K562 (cell line): Measurements from ENCODE around the gene SENP7. TPM values are rescaled to one million over a fixed set of nuclear protein-coding genes. Genes with fewer than 3 reads are reported as not detected.
A peak's percentile ranks its signal among the peaks of the same experiment; 100 is the strongest.

Source experiments
- ATAC-seq: fragments of 200-7000 bp; cut with Tn5 transposase; 3 replicates; pipeline ENCODE4 v1.9.1; 2020; ENCODE audit warnings: moderate library complexity
- BruUV-seq: library from RNA; stranded (reverse); fragments of 400-500 nt; replicated peaks from 2 replicates; lab custom pipeline; 2021; lab: Mats Ljungman, UMichigan
- CTCF ChIA-PET: fragments of 300-600 bp; formaldehyde crosslinking; extraction: SDS; loops from one replicate; lab custom pipeline; 2021; ENCODE audit warnings: low intra/inter-chr PET ratio; lab: Yijun Ruan, JAX
- POLR2A ChIA-PET: fragments of 300-600, 350-650 bp; sonication (Branson Sonifier 250); formaldehyde crosslinking; extraction: SDS; loops from one replicate; lab custom pipeline; 2021; ENCODE audit warnings: antibody characterized with exemption, inconsistent platforms; lab: Yijun Ruan, JAX
- DNase-seq, 4 experiments: peaks; one replicate each; pipeline versions ENCODE4 v3.0.0 to v3.0.0-alpha.2; 2011 to 2018; ENCODE audit warnings: low spot score in 3 of 4, mixed read lengths in 3 of 4; ENCODE audit errors: extremely low read depth in 1 of 4
- FAIRE-seq: peaks from 2 replicates; lab custom pipeline; 2011; peaks lifted over from hg19 to GRCh38; lab: Jason Lieb, UNC
- H2AFZ ChIP-seq: 2 replicates; pipeline ENCODE4 v1.6.0; 2011; ENCODE audit warnings: low read depth, low read length, control low read depth, inconsistent platforms
- H3K27ac ChIP-seq: fragments of 200-600 bp; 3 replicates; pipeline ENCODE4 v1.8.0; 2011; ENCODE audit warnings: low read depth, mild to moderate bottlenecking, control low read depth, inconsistent platforms, low read length, moderate library complexity, mixed read lengths; ENCODE audit errors: extremely low read depth
- H3K27me3 ChIP-seq, 2 experiments: fragments of 300-600 bp in 1 of 2; 2 replicates in 1 of 2; 3 replicates in 1 of 2; pipeline versions ENCODE4 v1.6.0 to v1.8.0; 2011; ENCODE audit warnings: inconsistent platforms in 2 of 2, low read length in 2 of 2, mild to moderate bottlenecking in 1 of 2, mixed read lengths in 1 of 2, moderate library complexity in 1 of 2; ENCODE audit not compliant: control insufficient read depth in 2 of 2, insufficient read depth in 2 of 2
- H3K36me3 ChIP-seq: fragments of 300-600 bp; 3 replicates; pipeline ENCODE4 v1.8.0; 2011; ENCODE audit warnings: mild to moderate bottlenecking, low read length, inconsistent platforms; ENCODE audit not compliant: control insufficient read depth, insufficient read depth
- H3K4me1 ChIP-seq, 2 experiments: fragments of 200-600 bp in 1 of 2; replicated peaks in 1 of 2; 2 replicates in 1 of 2; 3 replicates in 1 of 2; pipeline versions ENCODE4 v1.5.1 to v1.8.0; 2011; ENCODE audit warnings: inconsistent platforms in 2 of 2, low read length in 2 of 2, mild to moderate bottlenecking in 1 of 2, mixed read lengths in 1 of 2, moderate library complexity in 1 of 2; ENCODE audit not compliant: control insufficient read depth in 2 of 2, insufficient read depth in 2 of 2
- H3K4me2 ChIP-seq: 2 replicates; pipeline ENCODE4 v1.6.1; 2011; ENCODE audit warnings: low read length, control low read depth, inconsistent platforms, mixed read lengths; ENCODE audit not compliant: insufficient read depth
- H3K4me3 ChIP-seq: fragments of 200-600 bp; sonication (generic), shearing (Covaris generic); 2 replicates; pipeline ENCODE4 v1.5.1; 2016; ENCODE audit warnings: control low read depth, inconsistent platforms
- H3K79me2 ChIP-seq: fragments of 200-600 bp; 3 replicates; pipeline ENCODE4 v1.8.0; 2011; ENCODE audit warnings: low read length, inconsistent platforms; ENCODE audit not compliant: control insufficient read depth, insufficient read depth
- H3K9ac ChIP-seq, 2 experiments: 2 replicates each; pipeline versions ENCODE4 v1.6.0 to v1.6.1; 2011; ENCODE audit warnings: low read depth in 2 of 2, low read length in 2 of 2, control low read depth in 1 of 2, inconsistent platforms in 1 of 2, mild to moderate bottlenecking in 1 of 2, mixed read lengths in 1 of 2; ENCODE audit not compliant: insufficient read depth in 1 of 2
- H3K9me1 ChIP-seq: one replicate; pipeline ENCODE4 v1.6.0; 2011; ENCODE audit warnings: inconsistent platforms, mild to moderate bottlenecking, low read length, moderate library complexity; ENCODE audit not compliant: control insufficient read depth, insufficient read depth
- H3K9me3 ChIP-seq: replicated peaks from 2 replicates; pipeline ENCODE4 v1.5.1; 2011; ENCODE audit warnings: low read depth, low read length, inconsistent platforms; ENCODE audit not compliant: control insufficient read depth, insufficient read depth
- H4K20me1 ChIP-seq: replicated peaks from 2 replicates; pipeline ENCODE4 v1.6.1; 2011; ENCODE audit warnings: low read length, inconsistent platforms, mixed read lengths; ENCODE audit not compliant: control insufficient read depth, insufficient read depth
- NR3C1 ChIP-seq: sonication (generic); formaldehyde crosslinking; IDR thresholded peaks from 2 replicates; pipeline ENCODE4 v1.8.1; 2022; ENCODE audit warnings: missing genetic modification reagents
- RBM25 ChIP-seq: fragments of 200-400 bp; formaldehyde crosslinking; IDR thresholded peaks from 2 replicates; pipeline ENCODE4 v1.6.1; 2018; ENCODE audit warnings: low read length, low read depth, moderate library complexity; ENCODE audit not compliant: severe bottlenecking
- RHOXF2B ChIP-seq: fragments of 250-450 bp; sonication (Bioruptor Pico); conservative IDR thresholded peaks from 2 replicates; pipeline ENCODE4 v1.5.1; 2021
- ZEB2 ChIP-seq: fragments of 450-650 bp; IDR thresholded peaks from 2 replicates; pipeline ENCODE4 v1.6.1; 2016
- ZNF239 ChIP-seq: fragments of 250-450 bp; sonication (Bioruptor Pico); IDR thresholded peaks from 2 replicates; pipeline ENCODE4 v1.4.0; 2020; ENCODE audit warnings: mild to moderate bottlenecking
- WGBS: fragments of 100-300 bp; shearing (Covaris generic); methylation state at CpG from one replicate; pipeline ENCODE4 v1.1.6; 2016; ENCODE audit warnings: low coverage, mixed read lengths; ENCODE audit not compliant: insufficient coverage; ENCODE audit errors: missing lambda C conversion rate; 5-methylcytosine and 5-hydroxymethylcytosine counted together
- in situ Hi-C: fragments of 300-500 bp; cut with MboI; formaldehyde crosslinking; loops from 4 replicates; pipeline ENCODE4 v1.15.0; 2018; ENCODE audit warnings: inconsistent platforms, mixed read lengths
- intact Hi-C: fragments of 100-400 bp; cut with micrococcal nuclease; formaldehyde crosslinking; loops from 2 replicates; pipeline ENCODE4 v1.14.2; 2022
- polyA plus RNA-seq, 8 experiments: library from polyadenylated mRNA; depleted of rRNA in 4 of 8; stranded (reverse) in 5 of 8; unstranded in 3 of 8; fragments of >200 nt; fragmentation: Nextera tagmentation in 2 of 8; fragmentation: Illumina TruSeq in 1 of 8; extraction: Ambion mirVana in 2 of 8; extraction: Trizol in 1 of 8; gene quantifications; 2 replicates each; pipeline versions ENCODE4 v1.2.1 to v1.2.3, GENCODE V29; 2011 to 2014; ENCODE audit warnings: inconsistent platforms in 1 of 8, missing spikeins in 1 of 8
- total RNA-seq, 7 experiments: library from RNA; depleted of rRNA in 6 of 7; stranded (reverse); fragments of >200 nt in 6 of 7; fragmentation: Illumina TruSeq in 2 of 7; extraction: Trizol in 2 of 7; gene quantifications; 2 replicates each; pipeline versions ENCODE4 v1.2.1 to v1.2.3, GENCODE V29; 2011 to 2021; ENCODE audit warnings: low replicate concordance in 1 of 7

SENP7 gene
- total and polyA plus RNA-seq, 9 of the 15 experiments (the other 6 are each of a cell fraction or from before 2014, with no cell fraction given) = 4.1 to 21.9 (median 10.7) TPM

DNA sequence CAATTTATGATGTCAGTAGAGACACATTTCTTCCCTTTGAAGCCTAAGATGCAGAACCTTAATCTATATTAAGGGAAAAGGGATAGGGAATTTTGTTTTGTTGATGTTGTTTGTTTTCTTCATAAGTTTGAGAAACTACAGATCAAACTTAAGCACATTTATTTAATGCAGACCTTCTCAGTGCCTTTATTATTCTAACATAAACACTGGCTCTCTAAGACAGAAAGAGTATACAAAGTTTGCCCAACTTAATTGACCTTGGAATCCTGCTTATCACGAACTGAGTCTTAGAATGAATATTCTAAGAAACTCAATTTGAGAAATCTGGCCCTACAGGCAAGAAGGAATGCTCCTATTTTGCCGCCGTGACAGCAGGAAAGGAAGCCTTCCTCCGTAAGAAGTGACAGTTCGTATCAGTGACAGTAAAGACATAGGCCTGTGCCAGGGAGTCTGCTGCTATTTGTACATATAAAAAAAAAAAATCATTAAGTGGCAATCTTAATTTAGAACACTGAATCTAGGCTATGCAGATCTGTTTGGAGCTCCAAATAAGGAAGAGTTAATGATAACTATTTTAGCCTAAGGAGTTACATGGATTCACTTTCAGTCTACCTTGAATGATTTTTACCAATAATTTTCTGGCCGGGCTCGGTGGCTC is 183.9 kb downstream of the SENP7 start:
- FAIRE-seq (no peak), DNase-seq (no peak), ATAC-seq (no peak)
- Histone ChIP-seq H4K20me1 (no peaks in the 10 kb centered on the region), H3K9me3 (no peaks in the 10 kb centered on the region), H2AFZ (no peak overlapping the region), H3K4me3 (no peak overlapping the region), H3K9me1 (no peaks in the 10 kb centered on the region), H3K4me2 (no peak overlapping the region), H3K27ac (no peak overlapping the region), H3K9ac (no peak overlapping the region), H3K36me3 (peaks cover 21% of the 10 kb centered on the region), H3K27me3 (no peaks in the 10 kb centered on the region), H3K4me1 (peaks cover 0 to 6% of the 10 kb centered on the region in 2 experiments; a peak in 3 of 5 replicates), H3K79me2 (no peaks in the 10 kb centered on the region)
- 84% methylated on average over 7 of the region's 7 CpGs for WGBS
- POLR2A ChIA-PET = interaction anchor here (0.6 kb wide), 1 partner anchor 278 kb away, joined by 3 read pairs; no protein-coding TSS in a partner anchor
- in situ Hi-C loops (no loop called here), intact Hi-C loops (loop anchor here (10.0 kb wide), 1 partner anchor 186 kb away; the partner anchor contains the start of gene SENP7)
- TF ChIP-seq ZEB2 (no peak), NR3C1 (CRISPR knock-in tag) (no peak), ZNF239 (CRISPR knock-in tag) (peak; percentile 92), RHOXF2B (no peak), RBM25 (peak; percentile 39)
- BruUV-seq = no TSS peak
- CTCF ChIA-PET = interaction anchor here (0.6 kb wide), 1 partner anchor 230 kb away, joined by 3 read pairs; no protein-coding TSS in a partner anchor
